Measurements from ENCODE around the gene SUN1.

DNA sequence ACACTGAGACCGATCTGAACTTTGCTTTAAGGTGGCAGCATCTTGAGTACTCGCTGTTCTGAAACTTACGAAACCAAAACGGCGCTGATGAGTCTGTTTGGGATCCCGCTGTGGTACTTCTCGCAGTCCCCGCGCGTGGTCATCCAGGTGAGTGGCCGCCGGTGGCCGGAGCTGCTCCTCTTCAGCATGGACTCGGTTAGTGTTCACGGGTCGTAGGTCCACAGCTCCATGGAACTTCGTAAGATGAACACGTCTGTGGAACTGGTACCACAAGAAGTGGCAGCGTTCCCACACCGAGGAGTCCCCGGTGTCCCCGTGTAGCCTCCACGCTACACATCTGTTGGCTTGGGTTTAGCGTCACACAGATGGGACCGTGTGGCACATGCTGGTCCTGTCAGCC lies 33.6 kb downstream of the SUN1 start:
- TF ChIP-seq CTCF (IDR thresholded peaks at IDR 0.05) (no peak), POLR2AphosphoS5 (IDR thresholded peaks at IDR 0.05) (no peak)

Data from breast epithelium (tissue), 3 donors.